ENCODE measurements around the gene FMN1.
"Not testable (repeated sequence)": the region's sequence is repeated elsewhere in the genome, so short reads cannot be mapped to it uniquely, and the experiment has no call there.

FMN1 gene

GRCh38 chr15:33086500-33087121 lies 107.9 kb downstream of the FMN1 start:
- peak; percentile 39 for DNase-seq

DNA sequence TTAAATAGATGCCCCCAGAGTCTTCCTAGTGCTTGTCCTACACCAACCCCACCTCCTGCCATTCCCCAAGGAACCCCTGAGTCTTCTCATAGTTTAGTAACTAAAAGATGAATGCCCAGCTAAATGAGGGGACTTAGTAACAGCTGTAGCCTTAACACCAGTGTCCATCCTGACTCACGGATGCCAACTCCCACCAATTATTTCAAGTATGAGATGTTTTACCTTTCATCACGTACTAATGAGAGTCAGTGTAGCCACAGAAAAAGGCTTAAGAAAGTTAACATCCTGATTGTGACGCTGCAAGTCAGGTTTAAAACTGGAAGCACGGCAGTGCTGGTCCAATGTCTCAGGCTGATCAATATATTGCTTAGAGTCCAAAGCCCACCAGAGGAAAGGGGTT lies 109.9 kb downstream of the FMN1 start:
- DNase-seq = no peak

DNA sequence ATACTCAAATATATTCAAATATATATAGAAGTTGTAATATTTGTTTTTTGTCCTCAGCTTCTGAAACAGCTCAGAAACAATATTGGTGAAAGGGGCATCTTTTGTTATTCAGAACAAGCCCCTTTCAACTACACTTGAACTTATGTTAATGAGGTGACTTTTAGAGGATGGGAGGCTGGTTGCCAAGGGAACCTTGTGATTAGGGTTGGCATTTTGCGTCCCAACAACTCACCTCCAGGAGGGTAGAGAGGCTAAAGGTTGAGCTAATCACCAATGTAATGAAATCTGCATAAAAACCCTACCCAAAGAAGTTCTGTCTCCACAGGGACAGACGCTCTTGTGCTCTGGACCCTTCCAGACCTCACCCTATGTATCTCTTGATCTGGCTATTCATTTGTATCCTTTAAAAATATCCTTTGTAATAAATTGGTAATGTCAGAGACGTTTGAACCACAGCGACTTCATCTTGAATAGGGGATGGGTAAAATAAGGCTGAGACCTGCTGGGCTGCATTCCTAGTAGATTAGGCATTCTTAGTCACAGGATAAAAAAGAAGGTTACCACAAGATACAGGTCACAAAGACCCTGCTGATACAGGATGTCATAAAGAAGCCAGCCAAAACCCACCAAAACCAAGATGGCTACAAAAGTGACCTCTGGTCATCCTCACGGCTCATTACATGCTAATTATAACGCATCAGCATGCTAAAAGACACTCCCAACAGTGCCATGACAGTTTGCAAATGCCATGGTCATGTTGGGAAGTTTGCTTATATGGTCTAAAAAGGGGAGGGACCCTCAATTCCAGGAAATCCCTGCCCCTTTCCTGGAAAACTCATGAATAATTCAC lies 111.1 kb downstream of the FMN1 start:
- DNase-seq = no peak

- DNase-seq = no peak
These were observed 114.5 kb downstream of the FMN1 start for GRCh38 chr15:33080006-33080405.

- no peak for DNase-seq
These were observed 115.9 kb downstream of the FMN1 start for GRCh38 chr15:33078607-33079006.

DNA sequence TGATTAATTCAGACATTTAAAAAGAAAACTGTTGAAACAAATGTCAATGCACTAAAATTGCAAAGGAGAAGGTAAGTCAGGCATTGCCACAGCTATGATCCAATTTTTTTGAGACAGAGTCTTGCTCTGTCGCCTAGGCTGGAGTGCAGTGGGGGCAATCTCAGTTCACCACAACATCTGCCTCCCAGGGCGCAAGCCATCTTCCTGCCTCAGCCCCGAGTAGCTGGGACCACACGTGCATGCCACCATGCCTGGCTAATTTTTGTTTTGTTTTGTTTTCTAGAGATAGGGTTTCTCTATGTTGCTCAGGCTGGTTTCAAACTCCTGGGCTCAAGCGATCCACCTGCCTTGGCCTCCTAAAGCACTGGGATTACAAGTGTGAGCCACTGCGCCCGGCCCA lies 117.6 kb downstream of the FMN1 start:
- DNase-seq = no peak

DNA sequence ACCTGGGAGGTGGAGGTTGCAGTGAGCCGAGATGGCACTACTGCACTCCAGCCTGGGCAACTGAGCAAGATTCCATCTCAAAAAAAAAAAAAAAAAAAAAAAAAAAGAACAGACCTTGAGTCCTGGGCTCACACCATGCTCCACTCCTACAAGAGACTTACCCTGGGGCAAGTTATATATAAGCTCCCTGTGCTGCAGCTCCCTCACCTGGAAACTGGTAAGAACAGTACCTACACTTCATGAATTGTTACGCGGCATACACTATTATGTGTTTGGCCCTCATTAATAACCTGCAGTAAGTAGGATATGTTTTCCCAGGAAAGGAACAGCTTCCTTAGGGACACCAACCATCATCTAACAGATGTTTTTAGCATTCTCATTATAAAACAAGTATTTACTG lies 119.6 kb downstream of the FMN1 start:
- DNase-seq = no peak

- no peak for DNase-seq
These were observed 120.3 kb downstream of the FMN1 start for GRCh38 chr15:33074212-33074611.

DNA sequence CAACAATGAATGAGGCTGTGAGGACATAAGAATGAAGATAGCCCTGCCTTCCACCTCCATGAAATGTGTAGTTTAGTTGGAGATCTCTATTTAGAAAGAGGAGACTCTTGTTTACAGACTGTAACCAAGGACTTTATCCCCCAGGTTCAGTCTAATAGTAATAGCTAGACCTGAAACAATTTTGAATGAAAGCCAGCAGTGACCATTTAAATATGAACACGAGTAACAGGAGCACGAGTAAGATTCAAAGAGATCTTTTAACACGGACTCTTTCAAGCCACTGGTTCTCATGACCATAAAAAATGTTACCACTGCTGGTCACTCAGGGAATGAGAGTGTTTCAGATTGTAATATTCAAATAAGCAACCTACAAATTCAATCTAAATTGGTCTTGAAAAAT lies 123.1 kb downstream of the FMN1 start:
- DNase-seq = no peak

GRCh38 chr15:33069903-33070302 lies 124.6 kb downstream of the FMN1 start:
- not testable (repeated sequence) for DNase-seq

DNA sequence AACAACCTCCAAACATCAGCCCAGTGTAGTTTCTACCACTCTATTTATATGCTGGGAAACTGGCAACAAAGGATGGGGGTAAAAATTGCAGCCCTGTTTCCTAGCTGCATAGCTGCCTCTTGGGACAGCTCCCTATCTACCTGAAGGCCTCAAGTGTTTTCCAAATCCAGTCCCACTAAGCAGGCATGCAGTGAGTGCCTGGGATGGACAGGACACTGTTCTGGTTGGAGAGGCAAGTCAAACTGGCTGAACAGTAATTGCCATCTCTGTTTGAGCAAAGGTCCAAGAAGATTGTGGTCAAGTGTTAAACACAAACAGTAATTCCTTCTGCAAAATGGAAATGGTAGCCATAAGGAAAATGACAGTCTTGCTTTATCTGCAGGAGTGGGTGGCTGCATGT lies 125.4 kb downstream of the FMN1 start:
- no peak for DNase-seq

DNA sequence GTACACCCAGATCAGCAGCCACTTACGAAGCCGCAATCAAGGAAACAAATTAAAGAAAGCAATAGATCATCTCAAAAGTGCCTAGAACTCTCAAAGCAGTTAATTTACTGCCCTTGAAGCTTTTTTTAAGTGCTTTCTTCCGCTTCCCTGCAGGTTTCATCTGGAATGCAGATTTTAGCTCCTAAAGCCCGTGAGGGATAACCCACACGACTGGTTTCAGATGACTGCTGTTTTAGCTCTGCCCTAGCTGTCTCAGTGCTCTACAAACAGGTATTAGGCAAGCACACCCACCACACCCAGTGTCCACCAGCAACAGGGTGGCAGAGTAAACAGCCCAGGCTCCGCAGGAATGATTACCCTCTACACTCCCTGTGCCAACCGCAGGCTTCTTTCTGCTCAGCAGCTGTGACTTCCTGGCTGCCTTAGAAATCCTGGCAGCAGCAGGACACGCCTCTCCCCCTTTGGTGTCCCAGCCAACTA lies 126.0 kb downstream of the FMN1 start:
- DNase-seq = no peak

DNA sequence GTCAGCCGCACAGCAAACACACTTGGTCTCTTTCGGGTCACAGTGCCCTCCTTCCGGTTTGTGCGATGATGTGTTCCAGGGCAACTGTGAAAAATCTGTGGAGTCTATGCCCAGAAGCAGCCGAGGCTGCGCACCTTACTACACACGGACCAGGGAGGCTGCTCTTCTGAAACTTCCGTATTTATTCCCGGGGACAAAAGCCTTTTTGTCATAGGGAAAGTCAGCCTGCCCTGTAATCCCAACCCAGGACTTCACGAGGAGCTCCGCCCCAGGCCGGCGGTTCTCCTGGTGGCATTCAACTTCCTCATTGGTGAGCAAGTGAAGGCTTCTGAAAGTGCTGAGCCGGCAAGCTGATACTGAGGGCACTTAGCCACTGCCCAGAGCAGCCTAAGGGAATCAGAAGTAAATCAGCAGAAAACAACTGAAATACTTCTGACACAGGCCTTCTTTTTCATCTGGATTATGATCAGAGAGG lies 126.5 kb downstream of the FMN1 start:
- peak; percentile 4 for DNase-seq

- DNase-seq = no peak
These were observed 127.1 kb downstream of the FMN1 start for GRCh38 chr15:33067456-33067855.

DNA sequence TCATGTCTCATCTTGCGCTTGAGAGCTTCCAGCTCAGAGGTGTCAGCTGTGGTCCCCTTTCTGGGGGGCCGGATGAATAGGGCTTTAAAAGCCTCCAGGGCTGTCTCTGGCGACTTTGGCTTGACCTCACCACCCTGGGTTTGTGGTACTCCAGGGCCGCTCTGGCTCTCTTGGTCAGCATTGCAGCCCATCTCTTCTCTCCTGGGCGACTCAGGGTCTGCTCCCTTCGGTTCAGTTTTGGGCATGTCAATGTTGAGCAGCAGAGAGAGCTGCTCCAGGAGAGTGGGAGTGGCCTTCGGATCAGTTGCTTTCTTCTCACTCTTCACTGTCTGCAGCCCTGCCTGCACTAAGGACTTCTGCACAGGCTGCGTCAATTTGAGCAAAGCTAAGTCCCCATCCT lies 127.9 kb downstream of the FMN1 start:
- DNase-seq = no peak

- no peak for DNase-seq
These were observed 129.6 kb downstream of the FMN1 start for GRCh38 chr15:33064878-33065277.

DNA sequence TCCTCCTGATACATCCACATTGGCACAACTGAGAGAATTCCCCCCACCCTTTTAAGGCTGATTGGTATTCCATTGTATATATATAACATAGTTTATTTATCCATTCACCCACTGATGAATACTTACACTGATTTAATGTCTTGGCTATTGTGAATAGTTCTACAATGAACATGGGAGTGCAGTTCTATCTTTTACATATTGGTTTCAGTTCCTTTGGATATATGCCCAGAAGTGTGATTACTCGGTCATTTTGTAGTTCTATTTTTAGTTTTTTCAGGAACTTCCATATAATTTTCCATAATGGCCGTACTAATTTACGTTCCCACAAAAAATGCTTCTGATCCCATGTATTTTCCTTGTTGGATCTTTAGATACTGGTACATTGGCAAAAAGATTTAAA lies 135.3 kb downstream of the FMN1 start:
- no peak for DNase-seq

GRCh38 chr15:33057845-33058244 lies 136.7 kb downstream of the FMN1 start:
- no peak for DNase-seq

GRCh38 chr15:33055962-33056361 lies 138.6 kb downstream of the FMN1 start:
- no peak for DNase-seq

- no peak for DNase-seq
These were observed 143.0 kb downstream of the FMN1 start for GRCh38 chr15:33051528-33051927.

DNA sequence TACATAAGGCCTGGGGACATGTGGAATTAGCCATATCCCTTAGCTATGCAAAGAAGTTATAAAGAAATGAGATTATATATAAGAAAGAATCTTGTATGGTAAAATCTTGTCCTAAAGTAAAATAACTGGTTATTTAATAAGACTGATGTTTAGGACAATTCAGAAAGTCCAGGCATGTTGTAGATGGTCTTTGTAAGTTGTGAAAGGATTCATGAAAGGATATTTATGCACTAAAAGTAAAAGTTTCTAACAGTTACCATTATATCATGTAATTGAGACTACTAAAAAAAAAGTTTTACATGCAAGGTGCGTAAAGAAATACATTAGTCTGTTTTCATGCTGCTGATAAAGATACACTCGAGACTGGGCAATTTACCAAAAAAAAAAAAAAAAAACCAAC lies 146.3 kb downstream of the FMN1 start:
- no peak for DNase-seq

GRCh38 chr15:33047077-33047476 lies 147.4 kb downstream of the FMN1 start:
- DNase-seq = no peak

GRCh38 chr15:33046329-33046728 lies 148.2 kb downstream of the FMN1 start:
- no peak for DNase-seq

DNA sequence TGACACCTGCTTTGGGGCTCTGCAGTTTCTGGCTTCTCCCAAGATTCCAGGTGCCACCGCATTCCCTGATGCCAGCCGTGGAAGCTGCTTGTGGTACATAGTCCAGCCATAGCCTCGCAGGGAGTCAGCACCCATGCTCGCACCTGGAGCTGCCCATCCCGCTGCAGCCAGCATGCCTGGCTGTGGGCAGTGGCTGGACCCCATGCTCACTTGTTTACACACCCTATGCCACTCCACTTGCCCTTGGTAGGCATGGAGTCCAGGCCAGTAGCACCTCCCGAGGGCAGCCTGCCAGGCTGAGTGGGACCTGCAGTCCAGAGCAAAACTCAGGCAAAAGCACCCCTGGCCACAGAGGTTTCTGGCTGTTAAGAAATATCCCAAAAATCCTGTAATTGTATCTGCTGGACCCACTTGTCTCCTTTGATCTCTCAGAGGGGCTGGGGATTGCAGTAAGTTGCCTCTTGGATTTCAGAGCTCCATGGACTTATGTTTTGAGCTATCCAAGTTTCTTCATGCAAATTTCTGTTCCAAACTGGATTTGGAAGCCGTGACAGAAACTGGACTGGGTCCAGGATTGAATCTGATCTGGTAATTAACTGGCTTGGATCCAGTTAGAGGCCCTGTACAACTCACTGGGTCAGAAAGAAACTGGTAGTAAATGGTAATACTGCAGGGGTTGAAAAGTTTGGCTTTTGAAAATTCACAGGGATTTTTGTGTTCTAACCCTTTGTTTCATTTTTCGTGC lies 149.3 kb downstream of the FMN1 start:
- no peak for DNase-seq
